Urinary bladder (tissue), 2 donors: Measurements from ENCODE around the gene EPS8L3. TPM values are rescaled to one million over a fixed set of nuclear protein-coding genes. Genes with fewer than 3 reads are reported as not detected.

Experiments
- polyA plus RNA-seq: library from polyadenylated mRNA; stranded (reverse); fragments of 200-250 nt; gene quantifications from one replicate; pipeline ENCODE4 v1.2.3, GENCODE V29; 2013
- total RNA-seq: library from RNA; depleted of rRNA; stranded (reverse); fragments of >200 nt; gene quantifications from one replicate; pipeline ENCODE4 v1.2.3, GENCODE V29; 2014
- donor health status: healthy.

The EPS8L3 gene
- total and polyA plus RNA-seq, 2 donors, result 0.23 TPM; not detected in 1

Other genes with a start within 250 kb of the EPS8L3 start
- gene GPR61, start 224.1 kb downstream of the EPS8L3 start, total RNA-seq, result 0.11 TPM
- gene GPR61, start 224.1 kb downstream of the EPS8L3 start, polyA plus RNA-seq, result not detected
- 17.4 TPM for gene GNAI3, start 215.3 kb downstream of the EPS8L3 start, total RNA-seq
- gene GNAI3, start 215.3 kb downstream of the EPS8L3 start, polyA plus RNA-seq, result 5.1 TPM
- gene GNAT2, start 144.3 kb downstream of the EPS8L3 start, total RNA-seq, result not detected
- gene GNAT2, start 144.3 kb downstream of the EPS8L3 start, polyA plus RNA-seq, result not detected
- gene AMPD2, start 144.1 kb downstream of the EPS8L3 start, total RNA-seq, result 36.1 TPM
- gene AMPD2, start 144.1 kb downstream of the EPS8L3 start, polyA plus RNA-seq, result 29.2 TPM
- gene GSTM4, start 107.8 kb downstream of the EPS8L3 start, total RNA-seq, result 12.4 TPM
- 58.2 TPM for gene GSTM4, start 107.8 kb downstream of the EPS8L3 start, polyA plus RNA-seq
- 78.0 TPM for gene GSTM2, start 95.9 kb downstream of the EPS8L3 start, total RNA-seq
- gene GSTM2, start 95.9 kb downstream of the EPS8L3 start, polyA plus RNA-seq, result 77.9 TPM
- gene GSTM1, start 76.1 kb downstream of the EPS8L3 start, total RNA-seq, result not detected
- 1.1 TPM for gene GSTM1, start 76.1 kb downstream of the EPS8L3 start, polyA plus RNA-seq
- gene GSTM5, start 51.7 kb downstream of the EPS8L3 start, total RNA-seq, result 18.2 TPM
- 25.2 TPM for gene GSTM5, start 51.7 kb downstream of the EPS8L3 start, polyA plus RNA-seq
- gene GSTM3, start 22.9 kb downstream of the EPS8L3 start, total RNA-seq, result 67.5 TPM
- gene GSTM3, start 22.9 kb downstream of the EPS8L3 start, polyA plus RNA-seq, result 116 TPM
- gene CSF1, start 146.9 kb upstream of the EPS8L3 start, total RNA-seq, result 10.9 TPM
- 56.2 TPM for gene CSF1, start 146.9 kb upstream of the EPS8L3 start, polyA plus RNA-seq
- gene AHCYL1, start 220.8 kb upstream of the EPS8L3 start, total RNA-seq, result 46.2 TPM
- 68.1 TPM for gene AHCYL1, start 220.8 kb upstream of the EPS8L3 start, polyA plus RNA-seq